Esophagus muscularis mucosa (tissue), 3 donors: ENCODE results near the gene AP1B1.

ENCODE experiments used
- POLR2A ChIP-seq: fragments of 450-650 bp; IDR thresholded peaks from one replicate; pipeline ENCODE4 v1.6.1; 2017; ENCODE audit warnings: antibody characterized with exemption, moderate library complexity, mild to moderate bottlenecking, low read depth
- POLR2AphosphoS5 ChIP-seq, 2 donors: sonication (generic); formaldehyde crosslinking; IDR thresholded peaks; one replicate each; pipeline ENCODE4 v1.6.1; 2017; ENCODE audit warnings: antibody characterized with exemption in 2 of 2
- TF ChIP-seq, protein P1 (sequence below), 3 experiments: fragments of 200-600 bp in 2 of 3; fragments of 450-650 bp in 1 of 3; sonication (generic) in 2 of 3; IDR thresholded peaks; one replicate each; pipeline ENCODE4 v1.5.1; 2017 to 2019; ENCODE audit warnings: antibody characterized with exemption in 3 of 3, mild to moderate bottlenecking in 2 of 3, moderate library complexity in 1 of 3

GRCh38 chr22:29312218-29313125, 75.9 kb downstream of the AP1B1 start:
- TF ChIP-seq, protein P1, sequence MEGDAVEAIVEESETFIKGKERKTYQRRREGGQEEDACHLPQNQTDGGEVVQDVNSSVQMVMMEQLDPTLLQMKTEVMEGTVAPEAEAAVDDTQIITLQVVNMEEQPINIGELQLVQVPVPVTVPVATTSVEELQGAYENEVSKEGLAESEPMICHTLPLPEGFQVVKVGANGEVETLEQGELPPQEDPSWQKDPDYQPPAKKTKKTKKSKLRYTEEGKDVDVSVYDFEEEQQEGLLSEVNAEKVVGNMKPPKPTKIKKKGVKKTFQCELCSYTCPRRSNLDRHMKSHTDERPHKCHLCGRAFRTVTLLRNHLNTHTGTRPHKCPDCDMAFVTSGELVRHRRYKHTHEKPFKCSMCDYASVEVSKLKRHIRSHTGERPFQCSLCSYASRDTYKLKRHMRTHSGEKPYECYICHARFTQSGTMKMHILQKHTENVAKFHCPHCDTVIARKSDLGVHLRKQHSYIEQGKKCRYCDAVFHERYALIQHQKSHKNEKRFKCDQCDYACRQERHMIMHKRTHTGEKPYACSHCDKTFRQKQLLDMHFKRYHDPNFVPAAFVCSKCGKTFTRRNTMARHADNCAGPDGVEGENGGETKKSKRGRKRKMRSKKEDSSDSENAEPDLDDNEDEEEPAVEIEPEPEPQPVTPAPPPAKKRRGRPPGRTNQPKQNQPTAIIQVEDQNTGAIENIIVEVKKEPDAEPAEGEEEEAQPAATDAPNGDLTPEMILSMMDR (IDR thresholded peaks at IDR 0.05), result no peak
- TF ChIP-seq POLR2A, result no peak
- no peak for TF ChIP-seq POLR2AphosphoS5 (IDR thresholded peaks at IDR 0.05)
